Gastrocnemius medialis (tissue), 4 donors: ENCODE data around the gene AP1G1.

Experiments used
- CTCF ChIP-seq, 5 experiments: fragments of 450-650 bp in 3 of 5; fragments of 200-600 bp in 2 of 5; sonication (generic) in 2 of 5; IDR thresholded peaks in 4 of 5; conservative IDR thresholded peaks in 1 of 5; 1 replicate in 4 of 5; 2 replicates in 1 of 5; pipeline ENCODE4 v1.5.1; 2016 to 2019; ENCODE audit warnings: antibody characterized with exemption in 5 of 5, mild to moderate bottlenecking in 3 of 5, moderate library complexity in 3 of 5
- POLR2A ChIP-seq, 2 donors: fragments of 450-650 bp; IDR thresholded peaks; one replicate each; pipeline ENCODE4 v1.6.1; 2017; ENCODE audit warnings: antibody characterized with exemption in 2 of 2, mild to moderate bottlenecking in 2 of 2, moderate library complexity in 2 of 2

- TF ChIP-seq CTCF (IDR thresholded peaks at IDR 0.05 in 4 of 5, conservative IDR thresholded peaks at IDR 0.05 in 1 of 5) (no peak), POLR2A (IDR thresholded peaks at IDR 0.05) (no peak)
These were observed 85.7 kb downstream of the AP1G1 start for GRCh38 chr16:71722801-71723536.
